ENCODE measurements around the gene CHMP6. TPM values are rescaled to one million over a fixed set of nuclear protein-coding genes. Genes with fewer than 3 reads are reported as not detected.
A peak's percentile ranks its signal among the peaks of the same experiment; 100 is the strongest.

Gene CHMP6
- total RNA-seq, 1 donor from 2014 or later = 29.9 TPM

DNA sequence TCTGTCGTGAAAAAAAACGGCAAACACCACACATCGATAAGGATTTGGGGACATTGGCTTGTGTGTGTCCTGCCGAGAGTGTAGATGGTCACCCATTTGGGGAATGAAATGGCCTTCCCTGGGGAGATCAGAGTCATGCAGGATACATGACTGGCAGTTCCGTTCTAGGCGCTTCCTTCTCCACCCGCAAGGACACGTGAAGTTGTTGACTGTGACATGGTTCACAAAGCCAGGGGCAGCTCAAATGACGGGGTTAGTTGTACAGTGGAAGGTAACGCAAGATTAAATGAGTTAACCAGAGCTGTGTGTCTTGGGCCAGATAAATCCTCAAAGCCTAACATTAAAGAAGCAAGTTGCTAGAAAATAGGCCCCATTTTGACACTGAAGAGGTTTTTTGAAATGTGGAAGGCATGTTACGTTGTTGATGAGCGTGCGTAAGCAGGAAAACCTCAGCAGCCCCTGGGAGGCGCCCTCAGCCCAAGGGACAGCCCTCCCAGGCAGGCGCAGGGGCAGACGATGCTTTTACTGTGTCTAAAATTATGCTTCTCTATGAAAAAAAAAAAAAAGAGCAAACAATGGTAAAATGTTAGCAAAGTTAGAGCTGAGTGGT, 35.9 kb upstream of the CHMP6 start:
- DNase-seq (peak; percentile 25), ATAC-seq (no peak)
- Histone ChIP-seq H3K27me3 (no peaks in the 10 kb centered on the region), H3K36me3 (peaks cover 5% of the 10 kb centered on the region), H3K9me3 (no peaks in the 10 kb centered on the region), H3K4me1 (peaks cover 16% of the 10 kb centered on the region), H3K4me3 (no peak overlapping the region), H3K27ac (no peak overlapping the region)
- TF ChIP-seq, protein P1, sequence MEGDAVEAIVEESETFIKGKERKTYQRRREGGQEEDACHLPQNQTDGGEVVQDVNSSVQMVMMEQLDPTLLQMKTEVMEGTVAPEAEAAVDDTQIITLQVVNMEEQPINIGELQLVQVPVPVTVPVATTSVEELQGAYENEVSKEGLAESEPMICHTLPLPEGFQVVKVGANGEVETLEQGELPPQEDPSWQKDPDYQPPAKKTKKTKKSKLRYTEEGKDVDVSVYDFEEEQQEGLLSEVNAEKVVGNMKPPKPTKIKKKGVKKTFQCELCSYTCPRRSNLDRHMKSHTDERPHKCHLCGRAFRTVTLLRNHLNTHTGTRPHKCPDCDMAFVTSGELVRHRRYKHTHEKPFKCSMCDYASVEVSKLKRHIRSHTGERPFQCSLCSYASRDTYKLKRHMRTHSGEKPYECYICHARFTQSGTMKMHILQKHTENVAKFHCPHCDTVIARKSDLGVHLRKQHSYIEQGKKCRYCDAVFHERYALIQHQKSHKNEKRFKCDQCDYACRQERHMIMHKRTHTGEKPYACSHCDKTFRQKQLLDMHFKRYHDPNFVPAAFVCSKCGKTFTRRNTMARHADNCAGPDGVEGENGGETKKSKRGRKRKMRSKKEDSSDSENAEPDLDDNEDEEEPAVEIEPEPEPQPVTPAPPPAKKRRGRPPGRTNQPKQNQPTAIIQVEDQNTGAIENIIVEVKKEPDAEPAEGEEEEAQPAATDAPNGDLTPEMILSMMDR (IDR thresholded peaks at IDR 0.05) = no peak
- intact Hi-C loops (cut with DNase I) = no loop called here

DNA sequence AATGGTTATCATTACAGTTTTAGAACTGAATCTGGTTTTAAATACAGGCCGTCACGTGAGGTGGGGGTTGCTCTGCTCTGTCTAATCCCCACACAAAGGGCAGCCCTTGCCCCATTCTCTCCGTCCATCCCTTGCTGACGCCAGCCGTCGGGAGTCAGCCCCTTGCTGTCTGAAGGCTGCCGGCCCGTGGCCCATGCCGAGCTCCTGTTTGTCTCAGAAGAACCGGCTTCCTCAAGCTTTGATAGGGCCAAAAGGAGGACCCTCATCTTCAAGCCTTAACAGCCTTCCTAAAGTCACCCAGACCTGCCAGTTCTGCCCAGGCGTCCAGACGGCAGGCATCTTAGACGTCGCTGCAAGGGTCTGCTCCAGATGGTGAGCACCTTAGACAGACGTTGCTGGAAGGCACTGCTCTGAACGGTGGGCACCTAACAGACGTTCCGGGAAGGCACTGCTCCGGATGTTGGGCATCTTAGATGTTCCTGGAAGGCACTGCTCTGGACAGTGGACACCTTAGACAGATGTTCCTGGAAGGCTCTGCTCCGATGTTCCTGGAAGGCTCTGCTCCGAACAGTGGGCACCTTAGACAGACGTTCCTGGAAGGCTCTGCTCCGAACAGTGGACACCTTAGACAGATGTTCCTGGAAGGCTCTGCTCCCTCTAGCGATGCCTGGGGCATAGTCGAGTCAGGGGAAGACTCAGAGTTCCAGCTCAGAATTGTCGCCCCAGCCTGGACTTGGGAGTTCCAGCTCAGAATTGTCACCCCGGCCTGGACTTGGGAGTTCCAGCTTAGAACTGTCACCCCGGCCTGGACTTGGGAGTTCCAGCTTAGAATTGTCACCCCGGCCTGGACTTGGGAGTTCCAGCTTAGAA, 35.1 kb upstream of the CHMP6 start:
- DNase-seq (peak; percentile 55), ATAC-seq (no peak)
- TF ChIP-seq, protein P1 (IDR thresholded peaks at IDR 0.05) = no peak
- Histone ChIP-seq H3K4me1 (peaks cover 16% of the 10 kb centered on the region), H3K4me3 (no peak overlapping the region), H3K27me3 (no peaks in the 10 kb centered on the region), H3K27ac (no peak overlapping the region), H3K36me3 (no peaks in the 10 kb centered on the region), H3K9me3 (no peaks in the 10 kb centered on the region)
- intact Hi-C loops (cut with DNase I) = no loop called here

DNA sequence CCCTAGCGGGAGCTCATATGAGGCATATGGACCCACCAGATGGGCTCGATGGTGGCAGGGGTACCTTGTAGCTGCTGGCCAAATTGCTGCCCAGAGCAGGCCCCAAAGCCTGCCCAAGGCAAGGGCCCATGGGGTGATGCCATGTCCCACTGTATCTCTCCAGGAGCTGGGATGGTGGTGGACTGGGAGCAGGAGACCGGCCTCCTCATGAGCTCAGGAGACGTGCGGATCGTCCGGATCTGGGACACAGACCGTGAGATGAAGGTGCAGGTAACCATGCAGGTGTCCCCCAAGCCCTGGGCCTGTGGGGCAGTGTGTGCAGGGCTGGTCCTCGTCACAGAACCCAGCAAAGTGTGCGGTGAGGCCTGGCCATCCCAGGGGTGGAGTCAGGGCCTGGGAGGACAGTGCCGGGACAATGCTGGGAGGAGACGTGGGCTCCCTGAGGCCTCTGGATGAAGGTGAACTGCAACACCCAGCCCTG, 34.1 kb upstream of the CHMP6 start:
- intact Hi-C loops (cut with DNase I) = no loop called here
- Histone ChIP-seq H3K36me3 (no peaks in the 10 kb centered on the region), H3K9me3 (no peaks in the 10 kb centered on the region), H3K27ac (no peak overlapping the region), H3K4me3 (no peak overlapping the region), H3K27me3 (no peaks in the 10 kb centered on the region), H3K4me1 (peaks cover 16% of the 10 kb centered on the region)
- TF ChIP-seq, protein P1 (IDR thresholded peaks at IDR 0.05) = no peak
- DNase-seq = peak; percentile 52
- ATAC-seq = no peak

DNA sequence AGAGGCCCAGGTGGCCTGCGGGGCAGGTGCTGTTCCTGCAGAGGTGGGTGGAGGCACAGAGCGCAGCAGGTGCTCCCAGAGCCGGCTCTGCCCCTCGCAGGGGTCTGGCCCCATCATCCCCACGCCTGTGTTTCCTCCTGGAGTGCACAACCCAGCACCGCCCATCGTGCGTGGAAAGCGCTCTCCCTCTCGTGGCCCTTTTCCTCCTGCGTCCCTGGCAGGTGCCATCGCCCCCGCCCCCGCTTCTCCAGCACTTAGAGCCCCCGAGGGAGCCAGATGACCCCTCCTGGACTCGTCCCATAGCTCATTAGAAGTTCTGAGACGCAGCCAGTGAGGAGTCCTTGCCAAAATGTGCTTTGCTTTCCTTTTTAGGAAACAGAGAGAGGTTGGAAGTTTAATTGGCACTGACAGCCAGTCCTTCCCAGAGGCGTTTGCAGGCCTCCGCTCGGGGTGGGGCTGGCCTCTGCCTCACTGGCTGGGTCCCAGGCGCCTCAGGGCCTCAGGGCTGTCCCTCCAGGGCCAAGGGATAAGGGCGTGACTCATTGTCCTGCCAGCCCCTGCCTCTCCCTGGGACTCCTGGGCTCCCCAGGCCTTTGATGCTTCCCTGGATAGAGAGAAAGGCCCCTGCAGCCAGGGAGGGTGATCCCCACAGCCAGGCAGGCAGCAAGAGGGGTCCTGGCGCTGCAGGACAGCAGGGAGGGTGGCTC, 32.2 kb upstream of the CHMP6 start:
- Histone ChIP-seq H3K4me1 (peaks cover 16% of the 10 kb centered on the region), H3K4me3 (no peak overlapping the region), H3K36me3 (no peaks in the 10 kb centered on the region), H3K27ac (peak overlapping the region; percentile 36), H3K9me3 (no peaks in the 10 kb centered on the region), H3K27me3 (no peaks in the 10 kb centered on the region)
- intact Hi-C loops (cut with DNase I) = no loop called here
- DNase-seq (no peak), ATAC-seq (peak; percentile 53)
- TF ChIP-seq, protein P1 (IDR thresholded peaks at IDR 0.05) = no peak

DNA sequence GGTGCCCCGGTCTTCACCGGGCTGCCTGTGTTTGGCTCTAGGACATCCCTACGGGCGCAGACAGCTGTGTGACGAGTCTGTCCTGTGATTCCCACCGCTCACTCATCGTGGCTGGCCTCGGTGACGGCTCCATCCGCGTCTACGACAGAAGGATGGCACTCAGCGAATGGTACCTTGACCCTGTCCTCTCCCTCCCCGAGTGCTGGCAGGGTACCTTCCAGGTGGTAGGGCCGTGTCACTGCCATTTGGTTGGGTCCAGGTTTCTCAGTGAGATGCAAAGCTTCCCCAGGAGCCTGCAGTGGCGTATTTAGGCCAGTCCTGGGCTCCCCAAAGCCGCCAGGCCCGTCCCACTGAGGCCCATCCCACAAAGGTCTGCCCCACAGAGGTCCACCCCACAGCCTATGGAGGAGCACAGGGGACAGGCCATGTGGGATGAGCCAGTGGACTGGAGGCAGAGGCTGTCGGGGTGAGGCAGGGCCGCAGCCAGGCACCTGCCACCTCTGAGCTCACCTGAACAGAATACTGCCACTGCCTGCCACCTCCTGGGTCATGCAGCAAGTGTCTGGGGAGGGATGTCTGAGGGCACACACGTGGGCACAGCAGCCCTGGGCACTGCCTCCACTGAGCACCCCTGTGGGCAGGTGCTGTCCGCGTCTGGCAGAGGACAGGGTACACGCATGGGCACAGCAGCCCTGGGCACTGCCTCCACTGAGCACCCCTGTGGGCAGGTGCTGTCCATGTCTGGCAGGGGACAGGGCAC, 31.4 kb upstream of the CHMP6 start:
- Histone ChIP-seq H3K27ac (peak overlapping the region; percentile 30), H3K27me3 (no peaks in the 10 kb centered on the region), H3K9me3 (no peaks in the 10 kb centered on the region), H3K36me3 (no peaks in the 10 kb centered on the region), H3K4me3 (no peak overlapping the region), H3K4me1 (peaks cover 16% of the 10 kb centered on the region)
- ATAC-seq (peak; percentile 3), DNase-seq (no peak)
- intact Hi-C loops (cut with DNase I) = no loop called here
- TF ChIP-seq, protein P1 (IDR thresholded peaks at IDR 0.05) = no peak

Measured in upper lobe of right lung (tissue), 1 donor.